Pancreas (tissue), 10 donors: Measurements from ENCODE around the gene STARD8. TPM values are rescaled to one million over a fixed set of nuclear protein-coding genes. Genes with fewer than 3 reads are reported as not detected.

Source experiments
- ATAC-seq, 4 donors: fragments of 200-7000 bp; cut with Tn5 transposase; one replicate each; pipeline versions ENCODE4 v1.8.0 to v1.9.1; 2020; ENCODE audit warnings: mild to moderate bottlenecking in 4 of 4, moderate library complexity in 4 of 4
- DNase-seq, 6 donors: peaks; one replicate each; pipeline ENCODE4 v3.0.0-alpha.2; 2020
- FAIRE-seq: peaks from 2 replicates; lab custom pipeline; 2012; peaks lifted over from hg19 to GRCh38; lab: Jason Lieb, UNC
- H3K27ac ChIP-seq, 4 donors: fragments of 200-600 bp; sonication (generic); 1 replicate in 3 of 4; 2 replicates in 1 of 4; pipeline versions ENCODE4 v1.5.0 to v1.8.0; 2020
- H3K27me3 ChIP-seq, 4 donors: fragments of 200-600 bp; one replicate each; pipeline ENCODE4 v1.8.0; 2021
- H3K36me3 ChIP-seq, 3 donors: fragments of 200-600 bp; sonication (generic) in 1 of 3; one replicate each; pipeline versions ENCODE4 v1.5.0 to v1.8.0; 2020 to 2021
- H3K4me1 ChIP-seq, 3 donors: fragments of 200-600 bp; one replicate each; pipeline ENCODE4 v1.8.0; 2021
- H3K4me3 ChIP-seq, 4 donors: fragments of 200-600 bp; sonication (generic) in 2 of 4; one replicate each; pipeline versions ENCODE4 v1.5.0 to v1.8.0; 2020 to 2021
- H3K9me3 ChIP-seq, 4 donors: fragments of 200-600 bp; one replicate each; pipeline ENCODE4 v1.8.0; 2021
- CTCF ChIP-seq, 4 donors: fragments of 200-600 bp; sonication (generic) in 3 of 4; IDR thresholded peaks; one replicate each; pipeline versions ENCODE4 v1.5.0 to v1.8.0; 2021; ENCODE audit warnings: antibody characterized with exemption in 4 of 4
- WGBS, 2 donors: extraction: QIAGEN DNeasy Blood & Tissue Kit; methylation state at CpG; one replicate each; pipeline ENCODE4 v1.1.7; 2013; 5-methylcytosine and 5-hydroxymethylcytosine counted together
- intact Hi-C, 3 donors: fragments of 100-400 bp; cut with DNase I; formaldehyde crosslinking; loops; one replicate each; pipeline versions ENCODE4 v1.11.1 to v1.14.2; 2022
- polyA plus RNA-seq, 2 donors: library from polyadenylated mRNA; stranded (reverse); fragments of 200-250 nt; gene quantifications; one replicate each; pipeline ENCODE4 v1.2.3, GENCODE V29; 2013
- total RNA-seq, 6 donors: library from RNA; stranded (reverse); fragmentation: NEBNext Ultra II Directional in 4 of 6; extraction: Animal tissue kit (Norgen Biotek cat#: 25700) in 4 of 6; gene quantifications; one replicate each; pipeline versions ENCODE4 v1.2.1 to v1.2.4, GENCODE V29; 2021 to 2023
- donor health status: healthy with polysubstance abuse.
- donor health status: DM: no; HTN: no; CAD: no; lungs with moderate emphysema.
- donor health status: DM: no; HTN: no; CAD: no.
- donor health status: control.
- donor health status: control.
- donor health status: Bipolar disorder and iron deficiency.
- donor health status: DM: yes; HTN: yes; CAD: no.
- donor health status: DM: no; HTN: no; CAD: no.
- donor health status: DM: no; HTN: no; CAD: no.
- donor health status: DM: yes; HTN: yes; CAD: no.

STARD8 gene
- total and polyA plus RNA-seq, 8 donors: 2.3 to 3.7 (median 2.9) TPM

- DNase-seq (no peak), FAIRE-seq (no peak), ATAC-seq (no peak)
- intact Hi-C loops: no loop called here
- Histone ChIP-seq H3K4me3 (no peak overlapping the region), H3K9me3 (no peaks in the 10 kb centered on the region), H3K4me1 (no peaks in the 10 kb centered on the region), H3K36me3 (no peaks in the 10 kb centered on the region), H3K27ac (no peak overlapping the region), H3K27me3 (no peaks in the 10 kb centered on the region)
- WGBS, 2 donors: 64 to 72% methylated on average over 3 of the region's 3 CpGs
- TF ChIP-seq CTCF (IDR thresholded peaks at IDR 0.05): no peak
These were observed 11.1 kb downstream of the STARD8 start for GRCh38 chrX:68658530-68658929.

- WGBS, 2 donors: 79 to 91% methylated on average over 5 of the region's 5 CpGs
- ATAC-seq (no peak), DNase-seq (no peak)
These were observed 11.9 kb downstream of the STARD8 start for GRCh38 chrX:68659385-68659784.

GRCh38 chrX:68659786-68660185 is 12.3 kb downstream of the STARD8 start:
- Histone ChIP-seq H3K36me3 (no peaks in the 10 kb centered on the region), H3K27me3 (no peaks in the 10 kb centered on the region), H3K9me3 (no peaks in the 10 kb centered on the region), H3K4me1 (no peaks in the 10 kb centered on the region), H3K4me3 (no peak overlapping the region), H3K27ac (no peak overlapping the region)
- intact Hi-C loops: no loop called here
- 83 to 85% methylated on average over 3 of the region's 3 CpGs for WGBS, 2 donors
- FAIRE-seq (no peak), DNase-seq (no peak), ATAC-seq (no peak)
- no peak for TF ChIP-seq CTCF (IDR thresholded peaks at IDR 0.05)

More at GRCh38 chrX:68659385-68659784, 11.9 kb downstream of the STARD8 start:
- intact Hi-C loops: no loop called here
- H3K4me1 ChIP-seq: no peaks in the 10 kb centered on the region
- FAIRE-seq: no peak
- H3K27ac ChIP-seq: no peak overlapping the region
- H3K9me3 ChIP-seq: no peaks in the 10 kb centered on the region
- H3K36me3 ChIP-seq: no peaks in the 10 kb centered on the region
- TF ChIP-seq CTCF (IDR thresholded peaks at IDR 0.05): no peak
- no peaks in the 10 kb centered on the region for H3K27me3 ChIP-seq
- H3K4me3 ChIP-seq: no peak overlapping the region

GRCh38 chrX:68660746-68661145 is 13.3 kb downstream of the STARD8 start:
- ATAC-seq (no peak), FAIRE-seq (no peak)

More at GRCh38 chrX:68660746-68661145, 13.3 kb downstream of the STARD8 start:
- 67 to 72% methylated on average over 4 of the region's 4 CpGs for WGBS, 2 donors
- no peaks in the 10 kb centered on the region for H3K9me3 ChIP-seq
- no peaks in the 10 kb centered on the region for H3K4me1 ChIP-seq
- no peak for TF ChIP-seq CTCF (IDR thresholded peaks at IDR 0.05)
- H3K27me3 ChIP-seq: no peaks in the 10 kb centered on the region
- intact Hi-C loops: no loop called here
- no peaks in the 10 kb centered on the region for H3K36me3 ChIP-seq
- DNase-seq: no peak
- H3K27ac ChIP-seq: no peak overlapping the region
- no peak overlapping the region for H3K4me3 ChIP-seq
